T-cell (primary cell): ENCODE data around the gene PYM1. TPM values are rescaled to one million over a fixed set of nuclear protein-coding genes. Genes with fewer than 3 reads are reported as not detected.

ENCODE experiments used
- ATAC-seq, 4 experiments: fragments of 200-7000 bp in 3 of 4; fragments of 150-1000 bp in 1 of 4; cut with Tn5 transposase; replicated peaks in 1 of 4; 1 replicate in 3 of 4; 2 replicates in 1 of 4; pipeline ENCODE4 v1.10.0; 2021; ENCODE audit warnings: moderate library complexity in 3 of 4, mild to moderate bottlenecking in 2 of 4, moderate number of reproducible peaks in 1 of 4
- CTCF ChIA-PET, 2 donors: fragments of 300-600 bp; sonication (Branson Sonifier 250); formaldehyde crosslinking; loops; one replicate each; lab custom pipeline; 2022; ENCODE audit warnings: antibody characterized with exemption in 2 of 2; lab: Charles Lee
- POLR2A ChIA-PET, 2 donors: fragments of 300-600 bp; sonication (Branson Sonifier 250); formaldehyde crosslinking; loops; one replicate each; lab custom pipeline; 2022; ENCODE audit warnings: antibody characterized with exemption in 2 of 2; lab: Charles Lee
- DNase-seq, 35 experiments: peaks; one replicate each; pipeline versions ENCODE4 v3.0.0 to v3.0.0-alpha.2; 2013 to 2023
- H3K27ac ChIP-seq: one replicate; pipeline ENCODE4 v1.5.1; 2013; ENCODE audit warnings: low read length
- H3K27me3 ChIP-seq, 2 experiments: replicated peaks in 1 of 2; 1 replicate in 1 of 2; 2 replicates in 1 of 2; pipeline versions ENCODE4 v1.6.1 to v1.7.0; 2013; ENCODE audit warnings: low read length in 1 of 2, mixed read lengths in 1 of 2; ENCODE audit not compliant: control insufficient read depth in 2 of 2, insufficient read depth in 2 of 2; ENCODE audit errors: extremely low read depth in 1 of 2
- H3K36me3 ChIP-seq, 2 donors: 1 replicate in 1 of 2; 2 replicates in 1 of 2; pipeline versions ENCODE4 v1.6.1 to v1.7.0; 2013; ENCODE audit warnings: low read length in 1 of 2; ENCODE audit not compliant: control insufficient read depth in 2 of 2, insufficient read depth in 1 of 2; ENCODE audit errors: extremely low read depth in 1 of 2
- H3K4me1 ChIP-seq, 2 experiments: 1 replicate in 1 of 2; 2 replicates in 1 of 2; pipeline versions ENCODE4 v1.6.1 to v1.7.0; 2013; ENCODE audit warnings: low read length in 2 of 2, mixed read lengths in 1 of 2; ENCODE audit not compliant: insufficient read depth in 2 of 2, control insufficient read depth in 1 of 2; ENCODE audit errors: extremely low read depth in 1 of 2
- H3K4me3 ChIP-seq, 2 donors: 1 replicate in 1 of 2; 2 replicates in 1 of 2; pipeline versions ENCODE4 v1.5.1 to v1.7.0; 2013; ENCODE audit warnings: mild to moderate bottlenecking in 2 of 2, low read length in 1 of 2, moderate library complexity in 1 of 2; ENCODE audit not compliant: control insufficient read depth in 1 of 2; ENCODE audit errors: extremely low read depth in 1 of 2
- H3K9me3 ChIP-seq: 2 replicates; pipeline ENCODE4 v1.7.0; 2013
- H3K27ac Mint-ChIP-seq, 2 donors: one replicate each; pipeline ENCODE4 v1.8.0; 2020 to 2021; ENCODE audit warnings: mild to moderate bottlenecking in 2 of 2, mixed read lengths in 2 of 2
- H3K27me3 Mint-ChIP-seq, 2 donors: one replicate each; pipeline ENCODE4 v1.8.0; 2021 to 2022; ENCODE audit warnings: mixed read lengths in 2 of 2
- H3K36me3 Mint-ChIP-seq: one replicate; pipeline ENCODE4 v1.8.0; 2021; ENCODE audit warnings: mixed read lengths
- H3K4me1 Mint-ChIP-seq, 3 donors: one replicate each; pipeline ENCODE4 v1.8.0; 2020 to 2022; ENCODE audit warnings: mixed read lengths in 3 of 3, mild to moderate bottlenecking in 1 of 3
- H3K4me3 Mint-ChIP-seq, 3 donors: one replicate each; pipeline ENCODE4 v1.8.0; 2020 to 2022; ENCODE audit warnings: mild to moderate bottlenecking in 3 of 3, mixed read lengths in 3 of 3, moderate library complexity in 3 of 3
- H3K9me3 Mint-ChIP-seq, 3 donors: one replicate each; pipeline ENCODE4 v1.8.0; 2020 to 2022; ENCODE audit warnings: mixed read lengths in 3 of 3
- WGBS: methylation state at CpG from one replicate; pipeline ENCODE4 v1.1.5; 2013; ENCODE audit warnings: missing lambda C conversion rate; ENCODE audit not compliant: insufficient coverage; 5-methylcytosine and 5-hydroxymethylcytosine counted together
- total RNA-seq, 35 experiments: library from RNA in 6 of 35; stranded (reverse) in 6 of 35; fragments of 120-200 nt in 1 of 35; gene quantifications; one replicate each; pipeline versions ENCODE4 v1.2.1 to v1.2.4 and lab custom pipeline; 2013 to 2026

The PYM1 gene
- total RNA-seq, 5 donors from 2014 or later (not counting 1 experiment from before 2014, with no cell fraction given) = 21.7 to 40.9 (median 30.7) TPM

GRCh38 chr12:55963760-55964159, 36.1 kb upstream of the PYM1 start:
- Mint-ChIP-seq H3K9me3 (no peaks in the 10 kb centered on the region), H3K4me3 (no peak overlapping the region), H3K27ac (no peak overlapping the region), H3K36me3 (no peaks in the 10 kb centered on the region), H3K4me1 (peaks cover 30 to 32% (median 31%) of the 10 kb centered on the region in 3 donors), H3K27me3 (no peaks in the 10 kb centered on the region)
- POLR2A ChIA-PET = no interaction called here
- H3K27me3 ChIP-seq = no peaks in the 10 kb centered on the region
- peaks cover 0 to 3% of the 10 kb centered on the region in 2 donors for H3K36me3 ChIP-seq
- CTCF ChIA-PET = no interaction called here
- 90% methylated on average over 2 of the region's 2 CpGs for WGBS
- DNase-seq (no peak), ATAC-seq (no peak)
- no peak overlapping the region for H3K27ac ChIP-seq
- H3K4me1 ChIP-seq = peaks cover 10 to 27% of the 10 kb centered on the region in 2 experiments
- H3K9me3 ChIP-seq = no peaks in the 10 kb centered on the region
- no peak overlapping the region for H3K4me3 ChIP-seq

DNA sequence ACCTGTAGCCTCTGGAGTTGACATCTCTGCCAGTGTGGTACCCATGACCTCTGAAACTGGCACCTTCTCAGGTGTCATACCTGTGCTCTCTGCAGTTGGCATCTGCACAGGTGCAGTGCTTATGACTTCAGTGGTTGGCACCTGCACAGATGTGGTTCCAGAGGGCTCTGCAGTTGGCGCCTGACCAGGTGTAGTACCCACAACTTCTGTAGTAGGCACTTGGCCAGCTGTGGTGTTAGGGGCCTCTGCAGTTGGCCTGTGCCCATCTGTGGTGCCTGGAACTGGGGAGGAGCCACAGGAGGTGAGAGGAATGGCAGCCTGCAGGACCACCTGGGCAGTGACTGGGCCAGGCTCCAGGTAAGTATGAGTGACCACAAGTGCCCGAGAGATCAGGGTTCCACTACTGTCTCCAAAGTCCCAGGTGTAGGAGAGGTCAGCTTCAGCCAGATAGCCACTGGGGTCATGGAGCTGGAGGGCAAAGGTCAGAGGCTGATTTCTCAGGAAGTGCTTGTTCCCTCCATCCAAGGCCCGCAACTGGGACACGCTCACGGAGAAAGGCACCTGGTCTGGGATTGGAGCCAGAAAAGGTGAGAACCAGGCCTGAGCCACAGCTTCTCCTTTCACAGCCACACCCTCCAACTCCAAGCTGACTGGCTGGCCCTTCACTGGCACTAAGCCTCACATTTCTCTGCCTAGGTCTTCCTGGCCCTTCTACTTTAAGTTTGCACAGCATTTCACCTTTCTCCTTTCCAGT, 29.6 kb upstream of the PYM1 start:
- no peak overlapping the region for H3K4me3 Mint-ChIP-seq
- ChIA-PET CTCF (interaction anchor here (0.5 kb wide), 2 partner anchors 26 to 910 kb away, joined by 4 to 9 read pairs; no protein-coding TSS in a partner anchor), POLR2A (interaction anchor here in 1 of 2 donors (1.0 kb wide), 1 partner anchor 16 kb away, joined by 3 read pairs; the partner anchor contains the start of gene RAB5B)
- H3K4me1 Mint-ChIP-seq = peaks cover 19 to 25% (median 20%) of the 10 kb centered on the region in 3 donors
- Histone ChIP-seq H3K9me3 (no peaks in the 10 kb centered on the region), H3K27me3 (no peaks in the 10 kb centered on the region), H3K36me3 (peaks cover 0 to 37% of the 10 kb centered on the region in 2 donors), H3K4me3 (no peak overlapping the region), H3K4me1 (peaks cover 0 to 18% of the 10 kb centered on the region in 2 experiments), H3K27ac (peak overlapping the region; percentile 44)
- H3K27ac Mint-ChIP-seq = peak overlapping the region; percentile 78 to 88
- DNase-seq (peak in 1 of 35 experiments; percentile 7), ATAC-seq (peak in 1 of 4 experiments; percentile 5)
- H3K9me3 Mint-ChIP-seq = no peaks in the 10 kb centered on the region
- peaks cover 19% of the 10 kb centered on the region for H3K36me3 Mint-ChIP-seq
- 81% methylated on average over 5 of the region's 5 CpGs for WGBS
- no peaks in the 10 kb centered on the region for H3K27me3 Mint-ChIP-seq

DNA sequence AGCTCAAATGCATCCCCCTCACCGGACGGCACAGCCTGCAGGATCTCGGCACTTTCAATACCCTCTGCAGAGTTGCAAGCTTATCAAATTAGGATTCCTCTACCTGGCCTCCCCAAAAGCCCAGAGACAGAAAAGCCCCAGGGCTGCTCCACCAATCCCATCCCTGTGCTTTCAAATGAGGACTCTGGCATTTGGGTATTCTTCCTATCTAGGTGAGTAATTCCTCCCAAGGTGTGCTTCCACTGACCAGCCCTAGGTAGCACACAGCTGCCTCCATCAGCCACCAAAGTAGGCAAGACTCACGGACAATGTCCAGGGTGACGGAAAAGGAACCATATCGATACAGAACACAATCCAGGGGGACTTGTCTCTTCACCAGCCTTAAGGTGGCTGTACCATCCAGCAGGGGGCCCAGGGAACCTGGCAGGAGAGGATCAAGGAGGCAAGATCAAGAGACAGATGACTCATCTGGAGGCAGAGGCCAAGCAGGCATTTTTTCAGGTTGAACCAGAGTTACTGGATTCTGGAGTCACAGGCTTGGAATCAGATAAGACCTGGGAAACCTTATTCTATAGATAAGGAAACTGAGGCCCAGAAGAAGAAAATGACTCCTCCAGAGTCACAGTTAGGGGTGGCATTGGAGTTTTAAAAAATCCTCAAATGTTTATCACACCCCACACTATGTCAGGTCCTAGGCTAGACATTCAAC, 28.3 kb upstream of the PYM1 start:
- no peak overlapping the region for H3K4me3 ChIP-seq
- H3K36me3 ChIP-seq = peaks cover 7 to 51% of the 10 kb centered on the region in 2 donors
- Mint-ChIP-seq H3K4me1 (peaks cover 27 to 32% (median 31%) of the 10 kb centered on the region in 3 donors), H3K4me3 (no peak overlapping the region), H3K27ac (peak overlapping the region; percentile 81 to 88), H3K36me3 (peaks cover 31% of the 10 kb centered on the region), H3K27me3 (no peaks in the 10 kb centered on the region), H3K9me3 (no peaks in the 10 kb centered on the region)
- H3K27ac ChIP-seq = peak overlapping the region; percentile 5
- POLR2A ChIA-PET = no interaction called here
- CTCF ChIA-PET = interaction anchor here in 1 of 2 donors (0.7 kb wide), 1 partner anchor 404 kb away, joined by 3 read pairs; the partner anchor contains the start of gene STAT2
- H3K9me3 ChIP-seq = no peaks in the 10 kb centered on the region
- H3K27me3 ChIP-seq = no peaks in the 10 kb centered on the region
- ATAC-seq = peak; percentile 68 to 84 (median 72)
- DNase-seq = peak in 12 of 35 experiments; percentile 14 to 61 (median 30)
- 89% methylated on average over 6 of the region's 6 CpGs for WGBS
- peaks cover 0 to 21% of the 10 kb centered on the region in 2 experiments for H3K4me1 ChIP-seq

DNA sequence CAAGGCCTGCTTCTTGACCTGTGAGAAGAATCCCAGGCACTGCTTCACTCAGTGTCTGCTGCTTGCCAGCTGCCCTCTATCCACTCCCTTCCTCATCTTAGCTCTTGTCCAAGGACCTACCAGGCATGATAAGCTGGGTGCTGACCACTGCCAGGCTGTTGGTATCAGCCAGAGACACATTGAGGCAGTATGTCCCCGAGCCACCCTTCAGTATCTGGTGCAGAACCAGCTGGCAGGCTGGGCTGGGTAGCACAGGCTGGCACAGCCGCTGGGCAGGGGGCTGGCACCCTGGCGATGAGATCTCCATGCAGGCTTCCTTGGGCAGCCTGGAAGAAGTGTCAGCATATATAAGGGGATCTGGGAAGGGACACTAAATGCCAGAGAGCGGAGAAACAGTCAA, 27.6 kb upstream of the PYM1 start:
- H3K4me1 Mint-ChIP-seq = peaks cover 27 to 32% (median 31%) of the 10 kb centered on the region in 3 donors
- no peaks in the 10 kb centered on the region for H3K9me3 Mint-ChIP-seq
- peak; percentile 25 to 34 (median 30) for ATAC-seq
- peak overlapping the region; percentile 81 to 88 for H3K27ac Mint-ChIP-seq
- no peak for DNase-seq
- ChIA-PET POLR2A (no interaction called here), CTCF (interaction anchor here in 1 of 2 donors (0.7 to 1.2 kb wide), 2 partner anchors 19 to 405 kb away, joined by 3 read pairs; partner anchors contain the start of genes RAB5B and STAT2)
- no peaks in the 10 kb centered on the region for H3K27me3 Mint-ChIP-seq
- Histone ChIP-seq H3K27me3 (no peaks in the 10 kb centered on the region), H3K36me3 (peaks cover 7 to 57% of the 10 kb centered on the region in 2 donors), H3K4me1 (peaks cover 0 to 21% of the 10 kb centered on the region in 2 experiments), H3K4me3 (no peak overlapping the region), H3K9me3 (no peaks in the 10 kb centered on the region), H3K27ac (no peak overlapping the region)
- WGBS = 75% methylated on average over 1 of the region's 4 CpGs
- peaks cover 31% of the 10 kb centered on the region for H3K36me3 Mint-ChIP-seq
- H3K4me3 Mint-ChIP-seq = no peak overlapping the region

DNA sequence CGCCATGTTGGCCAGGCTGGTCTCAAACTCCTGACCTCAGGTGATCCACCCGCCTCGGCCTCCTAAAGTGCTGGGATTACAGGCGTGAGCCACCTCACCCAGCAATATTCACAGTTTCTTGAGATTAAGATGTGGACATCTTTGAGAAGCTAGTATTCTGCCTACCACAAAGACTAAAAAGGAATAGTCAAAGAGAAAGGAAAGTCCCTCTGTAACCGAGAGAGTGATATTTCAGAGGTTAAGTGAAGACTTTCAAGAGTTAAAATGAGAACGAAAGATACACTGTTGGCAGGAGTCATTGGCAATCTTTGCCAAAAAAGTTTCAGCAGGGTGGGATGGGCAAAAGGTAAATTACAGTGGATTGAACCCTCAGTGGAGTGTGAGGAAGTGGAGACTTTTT, 18.9 kb upstream of the PYM1 start:
- POLR2A ChIA-PET = no interaction called here
- Histone ChIP-seq H3K9me3 (no peaks in the 10 kb centered on the region), H3K4me1 (peaks cover 7% of the 10 kb centered on the region in 2 experiments), H3K27ac (no peak overlapping the region), H3K27me3 (no peaks in the 10 kb centered on the region), H3K36me3 (peaks cover 27 to 91% of the 10 kb centered on the region in 2 donors), H3K4me3 (no peak overlapping the region)
- Mint-ChIP-seq H3K27ac (peak overlapping the region; percentile 63 to 72), H3K4me3 (no peak overlapping the region), H3K9me3 (no peaks in the 10 kb centered on the region), H3K36me3 (peaks cover 61% of the 10 kb centered on the region), H3K4me1 (peaks cover 53 to 62% (median 56%) of the 10 kb centered on the region in 3 donors), H3K27me3 (no peaks in the 10 kb centered on the region)
- CTCF ChIA-PET = no interaction called here
- DNase-seq (no peak), ATAC-seq (no peak)
- WGBS = 44% methylated on average over 2 of the region's 6 CpGs

- POLR2A ChIA-PET = no interaction called here
- no peak for ATAC-seq
- Mint-ChIP-seq H3K36me3 (peaks cover 76% of the 10 kb centered on the region), H3K4me3 (no peak overlapping the region), H3K4me1 (peaks cover 75 to 89% (median 83%) of the 10 kb centered on the region in 3 donors), H3K27ac (peak overlapping the region; percentile 86 to 96), H3K27me3 (no peaks in the 10 kb centered on the region), H3K9me3 (no peaks in the 10 kb centered on the region)
- CTCF ChIA-PET = interaction anchor here (0.5 to 5.2 kb wide), 3 partner anchors 19 to 205 kb away, joined by 3 to 47 read pairs (median 3); no protein-coding TSS in a partner anchor
- 100% methylated on average over 1 of the region's 1 CpG for WGBS
- Histone ChIP-seq H3K9me3 (no peaks in the 10 kb centered on the region), H3K4me1 (peaks cover 29 to 39% of the 10 kb centered on the region in 2 experiments), H3K27ac (no peak overlapping the region), H3K36me3 (peaks cover 35 to 97% of the 10 kb centered on the region in 2 donors), H3K4me3 (no peak overlapping the region), H3K27me3 (no peaks in the 10 kb centered on the region)
- DNase-seq = no peak
Measured at GRCh38 chr12:55942577-55943136, 15.0 kb upstream of the PYM1 start.
